Inferior parietal cortex (tissue), 1 donor: ENCODE data around the gene AP2B1.
A peak's percentile ranks its signal among the peaks of the same experiment; 100 is the strongest.
"Not testable (repeated sequence)": the region's sequence is repeated elsewhere in the genome, so short reads cannot be mapped to it uniquely, and the experiment has no call there.

ENCODE experiments used
- DNase-seq: peaks from one replicate; pipeline ENCODE4 v3.0.0-alpha.2; 2016; ENCODE audit errors: extremely low spot score

The AP2B1 gene

GRCh38 chr17:35748979-35749378 is 161.9 kb downstream of the AP2B1 start:
- DNase-seq: no peak

- no peak for DNase-seq
Observed at GRCh38 chr17:35749560-35750412, 162.7 kb downstream of the AP2B1 start.

DNA sequence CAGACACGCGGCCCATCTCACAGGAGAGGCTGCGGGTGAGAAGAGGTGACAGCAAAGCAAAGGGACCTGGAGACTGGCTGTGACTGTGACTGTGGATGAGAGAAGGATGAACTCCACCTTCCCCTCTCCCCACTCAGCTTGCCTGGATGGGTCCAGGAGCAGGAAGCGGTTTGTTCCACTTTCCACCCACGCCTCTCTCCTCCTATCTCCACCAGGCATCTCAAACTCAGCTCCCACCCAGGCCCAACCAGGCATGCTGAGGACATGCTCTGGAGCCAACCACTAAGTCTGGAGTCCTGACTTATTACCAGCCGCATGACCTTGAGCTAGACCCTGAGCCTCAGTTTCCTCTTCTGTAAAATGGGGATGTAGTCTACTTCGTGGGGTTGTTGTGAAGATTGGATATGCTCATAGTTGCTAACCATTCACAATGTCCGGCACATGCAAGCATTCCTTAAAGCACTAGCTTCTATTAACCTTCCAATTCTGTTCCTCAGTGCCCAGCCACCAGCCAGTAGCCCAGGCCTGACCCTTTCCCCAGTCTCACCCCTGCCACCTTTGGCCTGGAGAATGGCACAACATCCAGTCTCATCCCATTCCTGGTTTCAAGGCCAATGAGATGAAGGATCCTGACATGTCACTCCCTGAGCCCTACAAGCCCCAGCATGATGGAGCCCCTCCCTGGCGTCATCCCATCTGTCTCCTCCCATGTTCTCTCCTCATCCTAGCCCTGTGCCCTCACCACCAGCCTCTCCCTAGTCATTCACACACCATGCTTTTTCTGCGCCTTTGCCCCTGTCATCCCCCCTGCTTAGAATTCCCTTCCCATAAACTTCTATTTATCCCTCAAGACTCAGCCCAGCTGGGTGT is 163.6 kb downstream of the AP2B1 start:
- DNase-seq: no peak

DNA sequence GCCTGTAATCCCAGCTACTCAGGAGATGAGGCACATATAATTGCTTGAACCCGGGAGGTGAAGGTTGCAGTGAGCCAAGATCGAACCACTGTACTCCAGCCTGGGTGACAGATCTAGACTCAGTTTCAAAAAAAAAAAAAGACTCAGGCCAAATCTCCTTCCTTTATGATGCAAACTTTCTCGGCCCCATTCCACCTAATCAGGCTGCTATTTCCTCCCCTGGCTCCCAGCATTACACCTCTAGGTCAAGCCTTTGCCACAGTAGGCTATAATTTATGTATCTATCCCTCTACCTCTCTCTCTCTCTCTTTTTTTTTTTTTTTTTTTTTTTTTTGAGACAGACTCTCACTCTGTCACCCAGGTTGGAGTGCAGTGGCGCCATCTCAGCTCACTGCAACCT is 164.4 kb downstream of the AP2B1 start:
- DNase-seq: not testable (repeated sequence)

DNA sequence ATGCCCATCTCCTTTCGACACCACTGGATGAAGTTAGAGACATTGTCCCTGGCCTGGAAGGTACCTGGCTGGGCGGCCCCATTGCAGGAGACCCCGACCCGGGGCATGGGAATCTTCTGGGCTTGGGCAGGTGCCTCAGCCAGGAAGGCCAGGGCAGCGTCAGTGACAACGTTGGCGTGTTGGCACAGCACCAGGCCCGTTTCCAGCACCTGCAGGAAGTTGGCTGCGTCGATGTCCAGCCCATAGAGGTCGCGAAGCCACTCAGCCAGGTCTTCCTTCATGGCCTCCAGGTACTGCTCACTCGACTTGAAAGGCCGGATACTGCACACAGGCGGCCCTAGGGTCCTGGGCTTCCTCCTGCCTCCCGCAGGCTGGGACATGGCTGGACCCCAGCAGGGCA is 165.3 kb downstream of the AP2B1 start:
- no peak for DNase-seq

GRCh38 chr17:35752945-35753764 is 166.0 kb downstream of the AP2B1 start, which contains the start of gene GAS2L2:
GAS2L2 (minus strand) TSS chr17:35753239; CDS start chr17:35752850, 389 bp downstream.
- no peak for DNase-seq

GRCh38 chr17:35757243-35757642 is 170.1 kb downstream of the AP2B1 start:
- no peak for DNase-seq

DNA sequence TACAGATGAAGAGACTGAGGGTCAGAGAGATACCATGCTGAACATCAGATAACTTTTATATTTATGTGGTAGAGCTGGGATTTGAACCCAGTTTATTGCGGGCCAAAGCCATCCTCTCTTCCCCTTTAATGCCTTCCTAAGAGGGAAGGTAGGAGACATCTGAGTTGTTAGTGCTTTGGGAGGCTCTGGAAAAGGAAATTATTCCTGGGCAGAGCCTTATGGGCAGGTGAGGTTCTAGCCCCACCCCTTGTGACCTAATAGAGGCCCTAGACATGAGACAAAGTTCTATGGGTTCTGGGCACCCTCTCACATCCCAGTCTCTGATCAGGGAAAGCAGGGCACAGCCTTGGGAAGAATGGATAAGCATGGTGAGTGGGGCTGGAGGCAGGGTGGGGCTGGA is 173.5 kb downstream of the AP2B1 start, which contains the start of gene C17orf50:
C17orf50 (plus strand) TSS at position 301 of the 400 bp plus-strand sequence; CDS start at position 356, 55 bp downstream.
- DNase-seq: no peak

- DNase-seq: no peak
Observed at GRCh38 chr17:35761601-35762000, 174.5 kb downstream of the AP2B1 start.

GRCh38 chr17:35763767-35764122 is 176.6 kb downstream of the AP2B1 start:
- DNase-seq: no peak

- peak; percentile 80 for DNase-seq
Observed at GRCh38 chr17:35764123-35764991, 177.2 kb downstream of the AP2B1 start.

DNA sequence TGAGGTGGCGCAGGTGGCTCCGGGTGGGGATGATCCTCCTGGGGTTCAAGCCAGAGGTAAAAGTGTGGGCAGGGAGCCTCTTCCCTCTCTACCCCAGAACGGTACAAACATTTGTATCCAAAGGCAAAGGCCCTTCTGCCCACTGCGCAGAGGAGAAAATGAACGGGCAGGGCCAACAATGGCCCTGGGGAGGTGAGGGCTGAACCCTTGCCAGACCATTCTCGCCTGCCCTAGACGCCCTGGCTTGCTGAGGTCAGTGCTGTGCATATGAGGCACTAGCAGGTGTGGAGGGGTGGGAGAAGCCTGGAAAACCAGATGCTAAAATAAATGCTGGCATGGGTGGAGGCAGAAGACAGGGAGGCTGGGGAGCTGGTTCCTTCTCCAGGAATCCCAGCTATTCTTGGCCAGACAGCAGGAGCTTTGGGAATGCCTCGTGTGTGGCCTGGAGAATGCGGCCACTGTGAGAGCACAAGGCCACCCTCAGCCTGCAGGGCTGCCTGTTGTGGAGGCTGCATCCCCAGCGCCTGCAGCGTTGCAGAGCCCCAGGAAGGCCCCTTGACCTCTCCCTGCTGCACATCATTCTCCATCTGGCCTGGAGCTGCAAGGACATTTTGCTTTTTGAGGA is 178.1 kb downstream of the AP2B1 start:
- no peak for DNase-seq

GRCh38 chr17:35765756-35766488 is 178.8 kb downstream of the AP2B1 start:
- no peak for DNase-seq

DNA sequence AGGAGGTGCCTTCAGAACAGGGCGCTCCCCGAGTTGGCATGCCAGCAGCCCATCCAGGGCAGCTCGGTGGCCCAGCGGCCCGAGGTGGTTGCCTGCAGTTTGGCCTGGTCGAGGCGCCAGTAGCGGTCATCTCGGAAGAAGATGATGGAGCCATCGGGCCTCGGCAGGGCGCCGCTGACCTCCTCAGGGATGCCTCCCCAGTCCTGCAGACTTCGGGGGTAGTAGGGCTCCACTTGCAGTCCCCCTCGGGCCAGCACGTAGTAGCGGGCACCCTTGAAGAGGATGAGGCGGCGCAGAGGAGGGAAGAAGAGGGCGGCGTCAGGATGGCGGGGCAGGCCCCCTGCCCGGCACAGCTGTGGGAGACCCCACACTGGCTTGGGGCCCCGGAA is 179.4 kb downstream of the AP2B1 start:
- DNase-seq: no peak

GRCh38 chr17:35766903-35767510 is 179.9 kb downstream of the AP2B1 start:
- no peak for DNase-seq

DNA sequence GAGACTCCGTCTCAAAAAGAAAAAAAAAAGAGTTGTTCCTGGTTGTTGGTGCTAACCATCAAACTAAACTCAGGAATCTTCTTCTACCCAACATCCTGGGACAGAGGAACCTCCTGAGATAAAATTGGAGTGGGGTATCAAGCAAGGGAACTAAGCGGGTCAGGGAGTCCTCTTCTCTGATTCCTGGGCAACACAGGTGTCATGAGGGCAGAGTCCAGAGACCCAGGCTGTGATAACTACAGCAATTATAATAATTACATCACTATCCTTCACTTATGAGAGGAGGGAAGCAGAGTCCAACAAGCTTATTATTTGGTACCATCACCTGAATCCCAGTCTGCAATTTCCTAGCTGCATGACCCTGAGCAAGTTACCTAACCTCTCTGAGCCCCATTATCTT is 181.7 kb downstream of the AP2B1 start:
- DNase-seq: no peak

- DNase-seq: no peak
Observed at GRCh38 chr17:35769895-35770486, 182.9 kb downstream of the AP2B1 start.

- DNase-seq: no peak
Observed at GRCh38 chr17:35773129-35773528, 186.0 kb downstream of the AP2B1 start.
